Activated CD4-positive, alpha-beta T cell treated with anti-CD3 and anti-CD28 coated beads, Interleukin-2, amount 10 ng/mL, durations not matched to agents 7 days and 5 days (primary cell): ENCODE results near the gene MARCHF6. TPM values are rescaled to one million over a fixed set of nuclear protein-coding genes. Genes with fewer than 3 reads are reported as not detected.

Source experiments
- CTCF ChIA-PET: fragments of 350-600 bp; sonication (Branson Sonifier 250); formaldehyde crosslinking; loops from one replicate; lab custom pipeline; 2021; ENCODE audit warnings: antibody characterized with exemption; lab: Charles Lee
- POLR2A ChIA-PET: fragments of 350-600 bp; sonication (Branson Sonifier 250); formaldehyde crosslinking; loops from one replicate; lab custom pipeline; 2021; ENCODE audit warnings: antibody characterized with exemption; lab: Charles Lee
- DNase-seq: peaks from one replicate; pipeline ENCODE4 v3.0.0-alpha.2; 2020
- H3K27ac Mint-ChIP-seq: one replicate; pipeline ENCODE4 v1.8.0; 2021; ENCODE audit warnings: mild to moderate bottlenecking, moderate library complexity, mixed read lengths
- H3K27me3 Mint-ChIP-seq: one replicate; pipeline ENCODE4 v1.8.0; 2021; ENCODE audit warnings: mixed read lengths
- H3K36me3 Mint-ChIP-seq: one replicate; pipeline ENCODE4 v1.8.0; 2021; ENCODE audit warnings: low read depth, mixed read lengths
- H3K4me1 Mint-ChIP-seq: one replicate; pipeline ENCODE4 v1.8.0; 2021; ENCODE audit warnings: mixed read lengths
- H3K4me3 Mint-ChIP-seq: one replicate; pipeline ENCODE4 v1.8.0; 2021; ENCODE audit warnings: mild to moderate bottlenecking, moderate library complexity, mixed read lengths
- H3K9me3 Mint-ChIP-seq: one replicate; pipeline ENCODE4 v1.8.0; 2021; ENCODE audit warnings: mixed read lengths
- total RNA-seq, 2 experiments: library from RNA; stranded (reverse); gene quantifications; one replicate each; pipeline ENCODE4 v1.2.3, GENCODE V29; 2021

MARCHF6 gene
- total RNA-seq, 2 experiments from 2014 or later: 84.7 to 93.6 TPM

DNA sequence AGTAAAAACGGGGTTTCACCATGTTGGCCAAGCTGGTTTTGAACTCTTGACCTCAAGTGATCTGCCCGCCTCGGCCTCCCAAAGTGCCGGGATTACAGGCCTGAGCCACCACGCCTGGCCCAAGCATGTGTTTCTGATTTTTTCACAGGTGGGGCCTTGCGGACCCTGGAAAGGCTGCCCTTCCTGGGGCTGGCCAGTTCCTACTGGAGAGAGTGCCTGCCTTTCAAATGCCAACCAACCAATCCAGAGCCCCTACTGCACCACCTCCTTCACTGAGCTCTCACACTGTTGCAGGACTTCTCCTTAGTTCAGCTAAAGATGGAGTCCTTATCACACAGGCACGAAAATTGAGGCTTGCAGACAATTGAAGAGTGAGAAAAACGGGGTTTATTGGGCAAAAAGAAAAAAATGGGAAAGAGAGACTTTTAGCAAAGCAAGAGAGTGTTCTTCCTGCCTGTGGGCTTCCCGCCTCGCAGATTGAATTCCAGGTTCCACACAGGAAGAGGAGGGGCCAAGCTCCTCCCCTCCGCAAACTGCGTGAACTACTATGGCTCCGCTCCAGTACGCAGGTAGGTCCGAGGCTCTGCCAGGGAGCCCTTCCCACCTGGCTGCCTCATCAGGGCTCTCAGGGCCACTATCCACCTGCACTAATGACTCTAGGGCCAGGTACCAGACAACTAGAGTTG, 37.5 kb upstream of the MARCHF6 start:
- POLR2A ChIA-PET: no interaction called here
- no peaks in the 10 kb centered on the region for H3K36me3 Mint-ChIP-seq
- CTCF ChIA-PET: interaction anchor here (0.6 kb wide), 1 partner anchor 10 kb away, joined by 3 read pairs; no protein-coding TSS in a partner anchor
- H3K4me3 Mint-ChIP-seq: no peak overlapping the region
- H3K27me3 Mint-ChIP-seq: no peaks in the 10 kb centered on the region
- no peaks in the 10 kb centered on the region for H3K9me3 Mint-ChIP-seq
- no peak overlapping the region for H3K27ac Mint-ChIP-seq
- H3K4me1 Mint-ChIP-seq: no peaks in the 10 kb centered on the region
- no peak for DNase-seq

DNA sequence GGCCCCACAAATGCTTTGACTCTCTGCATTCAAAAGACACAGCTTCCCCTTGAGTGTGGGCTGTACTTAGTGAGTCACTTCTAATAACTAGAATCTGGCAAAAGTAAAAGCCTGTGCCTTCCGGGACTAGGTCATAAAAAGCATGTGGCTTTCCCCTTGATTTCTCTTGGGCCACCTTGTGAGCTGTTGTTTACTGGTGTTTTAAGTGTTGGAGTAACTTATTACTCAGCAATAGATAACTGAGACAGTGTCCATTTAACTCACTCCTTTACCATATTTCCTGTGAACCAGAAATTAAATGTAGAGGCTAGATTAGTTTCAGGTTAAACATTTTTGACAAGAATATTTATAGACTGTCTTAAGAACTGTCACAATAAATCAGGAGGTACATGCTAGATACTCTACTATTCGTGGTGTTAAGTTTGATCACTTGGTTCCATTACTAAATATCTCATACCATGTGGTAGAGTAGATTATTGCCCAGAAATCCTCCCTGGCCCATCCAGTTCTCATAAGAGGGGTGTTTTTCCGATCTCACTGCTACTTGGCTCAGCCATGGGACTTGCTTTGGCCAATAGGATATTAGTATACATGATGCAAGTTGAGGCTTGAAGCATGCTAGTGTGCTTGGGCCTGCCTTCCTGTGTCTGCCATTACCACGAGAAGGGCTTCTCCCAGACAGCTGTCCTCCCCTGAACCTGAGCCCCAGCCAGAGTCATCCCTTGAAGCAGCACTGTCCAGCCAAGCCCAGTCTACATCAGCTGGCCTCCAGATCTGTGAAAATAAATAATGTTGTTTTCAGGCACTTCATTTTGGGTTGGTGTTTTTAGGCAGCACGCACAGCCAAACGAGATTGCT, 35.4 kb upstream of the MARCHF6 start:
- CTCF ChIA-PET: no interaction called here
- Mint-ChIP-seq H3K4me3 (no peak overlapping the region), H3K27ac (no peak overlapping the region), H3K9me3 (no peaks in the 10 kb centered on the region), H3K27me3 (no peaks in the 10 kb centered on the region), H3K4me1 (no peaks in the 10 kb centered on the region), H3K36me3 (no peaks in the 10 kb centered on the region)
- POLR2A ChIA-PET: no interaction called here
- no peak for DNase-seq

GRCh38 chr5:10319202-10319851, 34.2 kb upstream of the MARCHF6 start:
- ChIA-PET CTCF (no interaction called here), POLR2A (no interaction called here)
- no peak for DNase-seq
- no peaks in the 10 kb centered on the region for H3K27me3 Mint-ChIP-seq
- no peak overlapping the region for H3K4me3 Mint-ChIP-seq
- H3K9me3 Mint-ChIP-seq: no peaks in the 10 kb centered on the region
- no peaks in the 10 kb centered on the region for H3K36me3 Mint-ChIP-seq
- no peaks in the 10 kb centered on the region for H3K4me1 Mint-ChIP-seq
- no peak overlapping the region for H3K27ac Mint-ChIP-seq

DNA sequence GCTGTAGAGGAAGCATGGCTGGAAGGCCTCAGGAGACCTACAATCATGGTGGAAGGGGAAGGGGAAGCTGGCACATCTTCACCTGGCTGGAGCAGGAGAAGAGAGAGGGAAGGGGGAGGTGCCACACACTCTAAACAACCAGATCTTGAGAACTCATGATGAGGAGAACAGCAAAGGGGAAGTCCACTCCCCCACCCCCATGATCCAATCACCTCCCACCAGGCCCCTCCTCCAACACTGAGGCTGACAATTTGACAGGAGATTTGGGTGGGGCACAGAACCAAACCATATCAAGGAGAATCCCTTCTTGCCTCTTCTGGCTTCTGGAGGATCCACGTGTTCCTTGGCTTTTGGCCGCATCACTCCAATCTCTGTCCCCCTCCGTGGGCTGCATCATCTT, 32.7 kb upstream of the MARCHF6 start:
- Mint-ChIP-seq H3K4me3 (no peak overlapping the region), H3K27ac (no peak overlapping the region), H3K9me3 (no peaks in the 10 kb centered on the region), H3K36me3 (no peaks in the 10 kb centered on the region), H3K4me1 (no peaks in the 10 kb centered on the region), H3K27me3 (peaks cover 3% of the 10 kb centered on the region)
- ChIA-PET POLR2A (no interaction called here), CTCF (no interaction called here)
- DNase-seq: no peak

DNA sequence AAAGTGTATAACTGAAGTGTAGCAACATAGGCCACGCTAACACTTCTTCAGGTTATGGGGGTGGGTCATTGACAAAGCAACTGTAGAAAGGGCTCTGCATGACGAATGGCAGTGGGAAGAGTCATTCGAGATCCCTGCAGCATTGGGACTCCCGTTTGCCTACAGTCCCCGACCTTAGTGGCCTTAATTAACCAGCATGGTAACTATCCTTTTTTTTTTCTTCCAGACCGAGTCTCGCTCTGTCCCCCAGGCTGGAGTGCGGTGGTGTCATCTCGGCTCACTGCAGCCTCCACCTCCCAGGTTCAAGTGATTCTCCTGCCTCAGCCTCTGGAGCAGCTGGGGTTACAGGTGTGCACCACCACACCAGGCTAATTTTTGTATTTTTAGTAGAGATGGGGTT, 31.6 kb upstream of the MARCHF6 start:
- no peaks in the 10 kb centered on the region for H3K4me1 Mint-ChIP-seq
- POLR2A ChIA-PET: no interaction called here
- no peaks in the 10 kb centered on the region for H3K9me3 Mint-ChIP-seq
- H3K4me3 Mint-ChIP-seq: no peak overlapping the region
- CTCF ChIA-PET: no interaction called here
- no peak overlapping the region for H3K27ac Mint-ChIP-seq
- peaks cover 3% of the 10 kb centered on the region for H3K27me3 Mint-ChIP-seq
- no peaks in the 10 kb centered on the region for H3K36me3 Mint-ChIP-seq
- no peak for DNase-seq

- Mint-ChIP-seq H3K27me3 (peaks cover 6% of the 10 kb centered on the region), H3K27ac (no peak overlapping the region), H3K4me3 (no peak overlapping the region), H3K4me1 (peaks cover 2% of the 10 kb centered on the region), H3K9me3 (no peaks in the 10 kb centered on the region), H3K36me3 (no peaks in the 10 kb centered on the region)
- ChIA-PET CTCF (no interaction called here), POLR2A (no interaction called here)
- DNase-seq: no peak
These were observed 29.7 kb upstream of the MARCHF6 start for GRCh38 chr5:10323588-10324488.

- no peaks in the 10 kb centered on the region for H3K9me3 Mint-ChIP-seq
- DNase-seq: no peak
- H3K4me3 Mint-ChIP-seq: no peak overlapping the region
- H3K36me3 Mint-ChIP-seq: no peaks in the 10 kb centered on the region
- ChIA-PET CTCF (interaction anchor here (0.7 kb wide), 1 partner anchor 8 kb away, joined by 3 read pairs; no protein-coding TSS in a partner anchor), POLR2A (no interaction called here)
- peaks cover 6% of the 10 kb centered on the region for H3K27me3 Mint-ChIP-seq
- H3K4me1 Mint-ChIP-seq: peaks cover 2% of the 10 kb centered on the region
- no peak overlapping the region for H3K27ac Mint-ChIP-seq
These were observed 28.8 kb upstream of the MARCHF6 start for GRCh38 chr5:10324518-10325370.

- Mint-ChIP-seq H3K36me3 (no peaks in the 10 kb centered on the region), H3K4me3 (no peak overlapping the region), H3K9me3 (no peaks in the 10 kb centered on the region), H3K4me1 (peaks cover 6% of the 10 kb centered on the region), H3K27me3 (peaks cover 35% of the 10 kb centered on the region), H3K27ac (no peak overlapping the region)
- ChIA-PET POLR2A (no interaction called here), CTCF (no interaction called here)
- DNase-seq: no peak
These were observed 25.2 kb upstream of the MARCHF6 start for GRCh38 chr5:10328323-10328722.

- ChIA-PET CTCF (interaction anchor here (1.0 to 1.6 kb wide), 4 partner anchors 16 to 36 kb away, joined by 3 to 4 read pairs (median 4); no protein-coding TSS in a partner anchor), POLR2A (no interaction called here)
- no peak for DNase-seq
- H3K4me3 Mint-ChIP-seq: no peak overlapping the region
- no peaks in the 10 kb centered on the region for H3K9me3 Mint-ChIP-seq
- peaks cover 8% of the 10 kb centered on the region for H3K4me1 Mint-ChIP-seq
- H3K36me3 Mint-ChIP-seq: no peaks in the 10 kb centered on the region
- H3K27ac Mint-ChIP-seq: no peak overlapping the region
- H3K27me3 Mint-ChIP-seq: peaks cover 41% of the 10 kb centered on the region
These were observed 24.1 kb upstream of the MARCHF6 start for GRCh38 chr5:10329446-10329819.

- POLR2A ChIA-PET: no interaction called here
These were observed 23.5 kb upstream of the MARCHF6 start for GRCh38 chr5:10329820-10330481.

GRCh38 chr5:10330511-10331230, 22.8 kb upstream of the MARCHF6 start:
- Mint-ChIP-seq H3K4me3 (no peak overlapping the region), H3K4me1 (peaks cover 8% of the 10 kb centered on the region), H3K9me3 (no peaks in the 10 kb centered on the region), H3K36me3 (no peaks in the 10 kb centered on the region), H3K27ac (no peak overlapping the region), H3K27me3 (peaks cover 44% of the 10 kb centered on the region)
- POLR2A ChIA-PET: no interaction called here
- CTCF ChIA-PET: interaction anchor here (0.9 to 1.6 kb wide), 5 partner anchors 18 to 47 kb away, joined by 3 to 4 read pairs (median 3); no protein-coding TSS in a partner anchor
- DNase-seq: no peak

More at GRCh38 chr5:10329820-10330481, 23.5 kb upstream of the MARCHF6 start:
- H3K36me3 Mint-ChIP-seq: no peaks in the 10 kb centered on the region
- peaks cover 45% of the 10 kb centered on the region for H3K27me3 Mint-ChIP-seq
- no peak for DNase-seq
- CTCF ChIA-PET: interaction anchor here (1.0 to 1.6 kb wide), 4 partner anchors 17 to 37 kb away, joined by 3 to 4 read pairs (median 4); no protein-coding TSS in a partner anchor
- peaks cover 8% of the 10 kb centered on the region for H3K4me1 Mint-ChIP-seq
- H3K27ac Mint-ChIP-seq: no peak overlapping the region
- no peaks in the 10 kb centered on the region for H3K9me3 Mint-ChIP-seq
- no peak overlapping the region for H3K4me3 Mint-ChIP-seq
